ENCODE measurements around the gene INSM1. TPM values are rescaled to one million over a fixed set of nuclear protein-coding genes. Genes with fewer than 3 reads are reported as not detected.

Gene INSM1, protein sequence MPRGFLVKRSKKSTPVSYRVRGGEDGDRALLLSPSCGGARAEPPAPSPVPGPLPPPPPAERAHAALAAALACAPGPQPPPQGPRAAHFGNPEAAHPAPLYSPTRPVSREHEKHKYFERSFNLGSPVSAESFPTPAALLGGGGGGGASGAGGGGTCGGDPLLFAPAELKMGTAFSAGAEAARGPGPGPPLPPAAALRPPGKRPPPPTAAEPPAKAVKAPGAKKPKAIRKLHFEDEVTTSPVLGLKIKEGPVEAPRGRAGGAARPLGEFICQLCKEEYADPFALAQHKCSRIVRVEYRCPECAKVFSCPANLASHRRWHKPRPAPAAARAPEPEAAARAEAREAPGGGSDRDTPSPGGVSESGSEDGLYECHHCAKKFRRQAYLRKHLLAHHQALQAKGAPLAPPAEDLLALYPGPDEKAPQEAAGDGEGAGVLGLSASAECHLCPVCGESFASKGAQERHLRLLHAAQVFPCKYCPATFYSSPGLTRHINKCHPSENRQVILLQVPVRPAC
- total RNA-seq = not detected in 3 replicates

DNA sequence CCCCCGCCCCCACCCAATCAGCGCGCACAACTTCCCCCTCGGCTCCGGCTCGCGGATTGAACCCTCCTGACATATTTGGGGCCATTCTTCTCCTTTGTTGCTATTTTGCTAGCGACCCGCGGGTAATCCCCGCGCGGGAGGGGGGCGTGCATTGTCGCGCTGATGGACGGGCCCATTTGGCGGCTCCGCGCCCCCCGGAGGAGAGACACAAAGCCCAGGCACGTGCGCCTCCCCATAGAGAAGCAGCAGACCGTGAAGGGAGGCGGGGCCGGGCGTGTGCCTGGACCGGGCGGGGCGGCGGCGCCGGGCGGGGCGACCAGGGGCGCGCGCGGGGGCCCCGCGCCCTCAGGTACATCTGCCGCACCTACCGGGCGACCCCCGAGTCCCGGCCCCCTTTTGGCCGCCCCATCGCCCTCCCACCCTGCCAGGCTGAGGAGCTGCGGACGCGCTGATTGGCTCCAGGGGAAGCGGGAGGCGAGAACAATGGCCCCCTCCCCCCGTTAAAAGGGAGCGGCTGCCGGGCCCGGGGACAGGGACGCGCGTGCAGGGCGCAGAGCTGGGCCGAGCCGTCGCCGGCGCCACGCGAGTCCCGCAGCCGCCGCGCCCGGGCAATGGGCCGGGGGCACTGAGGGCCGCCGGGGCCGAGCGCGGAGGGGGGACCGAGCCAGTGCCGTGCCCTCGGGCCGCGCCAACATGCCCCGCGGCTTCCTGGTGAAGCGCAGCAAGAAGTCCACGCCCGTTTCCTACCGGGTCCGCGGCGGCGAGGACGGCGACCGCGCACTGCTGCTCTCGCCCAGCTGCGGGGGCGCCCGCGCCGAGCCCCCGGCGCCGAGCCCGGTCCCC lies at the start of gene INSM1:
Gene INSM1 (plus strand): TSS at position 530 of the 843 bp plus-strand sequence. CDS start 164 bp downstream, at position 694.
- Mint-ChIP-seq H3K4me3 (peak within 1 kb of the TSS; percentile 58), H3K9me3 (no peaks in the 10 kb centered on the region), H3K36me3 (no peaks in the 10 kb centered on the region), H3K27me3 (ENCODE audit: low read depth) (peaks cover 80% of the 10 kb centered on the region), H3K4me1 (peaks cover 8% of the 10 kb centered on the region), H3K27ac (no peak within 1 kb of the TSS)
- TF ChIP-seq CTCF (IDR thresholded peaks at IDR 0.05; ENCODE audit: unreplicated experiment) = no peak
- no peak for DNase-seq (ENCODE audit: low spot score in 2 of 2, unreplicated experiment in 2 of 2)

DNA sequence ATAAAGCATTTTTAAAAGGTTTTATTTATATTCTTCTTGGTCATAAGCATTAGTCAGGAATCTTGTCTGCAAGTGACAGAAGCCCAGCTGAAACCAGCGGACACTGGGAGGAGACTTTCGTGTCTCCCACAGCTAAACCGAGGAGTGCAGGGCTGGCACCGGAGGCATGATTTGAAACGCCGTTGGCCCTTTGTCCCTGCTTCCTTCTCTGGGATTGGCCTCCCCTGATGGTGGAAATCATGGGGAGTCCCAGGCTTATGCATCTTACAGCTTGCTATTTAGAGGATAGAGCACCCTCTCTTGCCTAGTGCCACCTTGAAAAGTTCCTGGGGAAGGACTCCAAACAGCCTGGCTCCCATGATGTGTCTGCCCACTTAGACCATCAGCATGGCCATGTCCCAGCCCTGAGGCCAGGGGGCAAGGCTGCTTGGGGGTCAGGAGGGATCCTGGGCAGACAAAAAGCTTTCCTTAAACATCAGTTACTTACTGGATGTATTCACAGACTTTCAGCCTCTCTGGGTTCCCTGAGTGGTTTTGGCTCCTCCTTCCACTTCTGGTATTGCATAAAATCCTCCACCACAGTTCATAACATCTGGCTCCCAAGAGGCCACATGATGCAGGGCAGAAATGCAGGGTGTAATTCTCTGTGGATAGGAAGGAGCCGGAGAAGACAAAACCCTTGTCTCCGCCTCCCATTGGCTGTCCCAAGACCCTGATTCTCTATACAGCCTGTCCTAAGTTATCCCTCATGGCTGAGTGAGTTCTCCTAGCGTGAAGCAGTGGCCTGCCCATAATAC lies 49.3 kb upstream of the INSM1 start:
- Mint-ChIP-seq H3K27me3 (ENCODE audit: low read depth) (peaks cover 5% of the 10 kb centered on the region), H3K27ac (no peak overlapping the region), H3K36me3 (no peaks in the 10 kb centered on the region), H3K4me3 (no peak overlapping the region), H3K9me3 (peaks cover 14% of the 10 kb centered on the region), H3K4me1 (no peaks in the 10 kb centered on the region)
- DNase-seq (ENCODE audit: low spot score in 2 of 2, unreplicated experiment in 2 of 2) = no peak
- TF ChIP-seq CTCF (IDR thresholded peaks at IDR 0.05; ENCODE audit: unreplicated experiment) = no peak

GRCh38 chr20:20321134-20321533 lies 46.8 kb upstream of the INSM1 start:
- no peaks in the 10 kb centered on the region for H3K4me1 Mint-ChIP-seq
- H3K36me3 Mint-ChIP-seq = no peaks in the 10 kb centered on the region
- peaks cover 18% of the 10 kb centered on the region for H3K9me3 Mint-ChIP-seq
- H3K27ac Mint-ChIP-seq = no peak overlapping the region
- no peak overlapping the region for H3K4me3 Mint-ChIP-seq
- no peak for DNase-seq (ENCODE audit: low spot score in 2 of 2, unreplicated experiment in 2 of 2)
- peaks cover 20% of the 10 kb centered on the region for H3K27me3 Mint-ChIP-seq (ENCODE audit: low read depth)
- no peak for TF ChIP-seq CTCF (IDR thresholded peaks at IDR 0.05; ENCODE audit: unreplicated experiment)

- Mint-ChIP-seq H3K36me3 (no peaks in the 10 kb centered on the region), H3K27ac (no peak overlapping the region), H3K9me3 (peaks cover 19% of the 10 kb centered on the region), H3K4me3 (no peak overlapping the region), H3K4me1 (no peaks in the 10 kb centered on the region), H3K27me3 (ENCODE audit: low read depth) (peaks cover 24% of the 10 kb centered on the region)
- DNase-seq (ENCODE audit: low spot score in 2 of 2, unreplicated experiment in 2 of 2) = no peak
- TF ChIP-seq CTCF (IDR thresholded peaks at IDR 0.05; ENCODE audit: unreplicated experiment) = no peak
Observed at GRCh38 chr20:20321917-20322316, 46.0 kb upstream of the INSM1 start.

DNA sequence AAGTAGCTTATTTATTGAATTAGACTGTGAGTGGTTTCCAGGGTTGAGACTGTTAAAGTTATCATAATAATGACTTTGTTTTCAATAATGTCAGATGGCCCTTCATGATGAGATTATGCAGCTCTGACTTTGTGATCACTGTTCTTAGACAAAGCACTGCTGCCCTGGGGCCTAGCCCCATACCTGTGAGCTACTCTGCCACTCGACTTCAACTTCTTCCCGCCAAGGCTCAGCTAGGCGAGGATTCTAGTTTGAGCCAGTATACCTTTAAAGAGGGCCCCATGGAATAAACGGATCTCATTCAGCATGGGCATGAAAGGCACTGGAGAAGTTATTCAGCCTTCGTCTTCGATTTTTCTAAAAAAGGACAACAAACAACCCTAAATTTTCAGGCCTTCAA lies 45.0 kb upstream of the INSM1 start:
- TF ChIP-seq CTCF (IDR thresholded peaks at IDR 0.05; ENCODE audit: unreplicated experiment) = no peak
- H3K4me1 Mint-ChIP-seq = no peaks in the 10 kb centered on the region
- H3K27me3 Mint-ChIP-seq (ENCODE audit: low read depth) = peaks cover 24% of the 10 kb centered on the region

More for the DNA sequence above, 45.0 kb upstream of the INSM1 start:
- DNase-seq (ENCODE audit: low spot score in 2 of 2, unreplicated experiment in 2 of 2) = no peak
- Mint-ChIP-seq H3K27ac (no peak overlapping the region), H3K4me3 (no peak overlapping the region), H3K36me3 (no peaks in the 10 kb centered on the region), H3K9me3 (peaks cover 19% of the 10 kb centered on the region)

Measured in mesothelial cell of epicardium (in vitro differentiated cells).